HG02763 (cell line): ENCODE results near the gene ST8SIA3.

ENCODE experiments used
- ATAC-seq: cut with Tn5 transposase; IDR thresholded peaks from one replicate; pipeline ENCODE4 v1.9.1; 2021; ENCODE audit warnings: mild to moderate bottlenecking, moderate library complexity; ENCODE audit not compliant: unreplicated experiment

Gene ST8SIA3, protein sequence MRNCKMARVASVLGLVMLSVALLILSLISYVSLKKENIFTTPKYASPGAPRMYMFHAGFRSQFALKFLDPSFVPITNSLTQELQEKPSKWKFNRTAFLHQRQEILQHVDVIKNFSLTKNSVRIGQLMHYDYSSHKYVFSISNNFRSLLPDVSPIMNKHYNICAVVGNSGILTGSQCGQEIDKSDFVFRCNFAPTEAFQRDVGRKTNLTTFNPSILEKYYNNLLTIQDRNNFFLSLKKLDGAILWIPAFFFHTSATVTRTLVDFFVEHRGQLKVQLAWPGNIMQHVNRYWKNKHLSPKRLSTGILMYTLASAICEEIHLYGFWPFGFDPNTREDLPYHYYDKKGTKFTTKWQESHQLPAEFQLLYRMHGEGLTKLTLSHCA

GRCh38 chr18:57352271-57352701 is at the start of gene ST8SIA3:
ST8SIA3 (plus strand) TSS chr18:57352557; CDS start chr18:57352847, 290 bp downstream.
- ATAC-seq, result no peak

GRCh38 chr18:57311472-57311871 is 40.9 kb upstream of the ST8SIA3 start:
- ATAC-seq, result no peak

DNA sequence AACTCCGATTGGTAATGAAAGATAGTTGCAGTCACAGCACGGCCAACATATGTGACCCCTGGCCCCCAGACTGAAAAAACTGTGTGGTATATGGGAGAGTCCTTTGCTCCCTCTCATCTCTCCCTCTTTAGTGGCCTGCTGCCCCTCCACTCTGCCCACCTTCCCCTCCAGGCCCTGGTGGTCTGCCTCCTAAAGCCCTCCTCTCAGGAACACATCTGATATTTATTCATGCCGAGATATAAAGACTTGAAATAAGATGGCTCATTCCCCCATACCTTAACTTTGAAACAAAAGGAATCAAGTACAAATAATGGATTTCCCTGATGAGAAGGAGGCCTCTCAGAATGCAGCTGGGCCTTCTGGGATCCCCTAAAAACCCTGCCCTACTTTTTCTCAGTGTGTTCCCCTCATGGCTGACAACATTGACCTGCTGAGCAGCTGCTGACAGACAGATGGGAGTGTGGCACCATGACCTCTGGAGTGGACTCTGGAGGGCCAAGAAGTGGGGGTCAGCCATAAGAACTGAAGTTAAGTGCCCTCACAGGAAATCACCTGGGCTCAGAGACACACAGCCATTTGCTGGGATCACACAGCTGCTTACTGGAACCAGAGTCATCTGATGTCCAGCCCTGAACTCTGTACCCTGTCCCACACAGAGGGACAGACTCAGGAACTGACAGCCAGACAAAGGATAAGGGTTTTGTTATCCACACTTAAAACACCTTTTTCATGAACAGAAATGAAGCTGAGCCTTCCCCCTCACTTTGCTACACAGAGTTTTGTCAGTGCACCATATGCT is 39.8 kb upstream of the ST8SIA3 start:
- ATAC-seq, result no peak

GRCh38 chr18:57320603-57321002 is 31.8 kb upstream of the ST8SIA3 start:
- no peak for ATAC-seq

- no peak for ATAC-seq
These were observed 26.7 kb upstream of the ST8SIA3 start for GRCh38 chr18:57325491-57326166.

- ATAC-seq, result no peak
These were observed 25.5 kb upstream of the ST8SIA3 start for GRCh38 chr18:57326718-57327323.

GRCh38 chr18:57328665-57329064 is 23.7 kb upstream of the ST8SIA3 start:
- no peak for ATAC-seq

GRCh38 chr18:57329856-57330255 is 22.5 kb upstream of the ST8SIA3 start:
- ATAC-seq, result no peak

GRCh38 chr18:57331718-57332117 is 20.6 kb upstream of the ST8SIA3 start:
- ATAC-seq, result no peak

GRCh38 chr18:57333940-57334339 is 18.4 kb upstream of the ST8SIA3 start:
- ATAC-seq, result no peak

GRCh38 chr18:57334383-57334782 is 18.0 kb upstream of the ST8SIA3 start:
- ATAC-seq, result no peak

- ATAC-seq, result no peak
These were observed 16.0 kb upstream of the ST8SIA3 start for GRCh38 chr18:57336343-57336742.

DNA sequence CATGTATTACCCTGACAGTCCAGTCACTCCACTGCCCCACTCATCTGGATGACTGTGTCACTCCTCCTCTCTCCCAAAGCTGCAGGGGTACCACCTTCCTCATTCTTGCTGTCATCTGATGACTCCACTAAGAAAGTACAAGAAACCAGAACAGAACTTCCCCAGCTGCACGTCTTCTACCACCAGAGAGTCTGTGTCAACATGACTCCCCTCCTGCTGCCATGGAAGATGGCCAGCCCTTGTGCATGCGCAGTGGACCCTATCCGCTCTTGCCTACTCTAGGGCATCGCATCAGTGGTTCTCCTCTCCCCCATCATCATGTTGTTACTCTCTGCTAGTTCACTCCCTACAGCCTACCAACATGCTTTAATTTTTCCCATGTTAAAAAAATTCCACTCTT is 14.5 kb upstream of the ST8SIA3 start:
- no peak for ATAC-seq

GRCh38 chr18:57343833-57344232 is 8.5 kb upstream of the ST8SIA3 start:
- no peak for ATAC-seq

DNA sequence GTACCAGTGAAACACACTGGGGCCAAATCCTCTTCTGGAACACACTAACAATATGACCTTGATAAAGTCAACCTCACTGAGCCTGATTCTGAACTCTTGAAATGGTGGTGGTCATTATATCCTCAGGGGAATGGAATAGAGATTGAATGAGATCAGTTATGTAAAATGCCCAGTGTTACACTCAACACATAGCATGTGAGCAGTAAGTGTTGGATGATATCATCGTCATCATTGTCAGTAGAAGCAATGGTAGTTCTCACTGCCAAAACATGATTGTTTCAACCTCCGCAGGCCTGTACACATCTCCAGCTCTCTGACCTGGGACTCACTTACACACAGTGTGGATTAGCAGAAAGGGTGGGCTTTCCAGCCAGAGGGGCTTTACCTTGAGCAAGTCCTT is 5.5 kb upstream of the ST8SIA3 start:
- no peak for ATAC-seq

DNA sequence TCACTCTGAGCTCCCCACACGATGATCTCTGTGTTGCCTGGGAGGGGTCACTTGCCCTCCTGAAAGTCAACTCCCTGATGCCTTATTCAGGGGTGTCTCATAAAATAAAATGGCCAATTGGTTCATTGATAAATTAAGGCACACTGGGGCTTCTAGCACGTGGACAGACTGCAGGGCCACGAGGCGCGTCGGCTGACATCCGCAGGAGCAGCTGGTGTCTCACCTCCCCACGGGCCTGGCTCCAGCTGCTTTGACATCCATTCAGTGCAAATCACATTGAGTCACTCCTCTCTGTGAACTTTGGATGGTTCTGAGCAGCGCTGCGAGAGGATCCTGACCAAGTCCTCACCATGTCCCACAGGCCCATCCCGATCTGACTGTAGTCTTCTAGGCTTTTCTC is 4.6 kb upstream of the ST8SIA3 start:
- ATAC-seq, result no peak

DNA sequence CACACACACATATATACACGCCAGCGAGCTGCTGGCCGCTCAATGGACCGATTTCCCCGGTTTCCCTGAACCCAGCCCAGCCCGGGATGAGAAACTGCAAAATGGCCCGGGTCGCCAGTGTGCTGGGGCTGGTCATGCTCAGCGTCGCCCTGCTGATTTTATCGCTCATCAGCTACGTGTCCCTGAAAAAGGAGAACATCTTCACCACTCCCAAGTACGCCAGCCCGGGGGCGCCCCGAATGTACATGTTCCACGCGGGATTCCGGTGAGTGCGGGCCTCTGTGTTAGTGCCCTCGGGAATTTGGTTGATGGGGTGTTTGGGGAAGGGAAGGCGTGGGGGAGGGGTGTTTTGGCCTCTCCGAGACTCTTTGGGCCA is 392 bp downstream of the ST8SIA3 start:
- ATAC-seq, result no peak

GRCh38 chr18:57353137-57353939 is 981 bp downstream of the ST8SIA3 start:
- no peak for ATAC-seq

GRCh38 chr18:57353940-57354461 is 1.6 kb downstream of the ST8SIA3 start:
- no peak for ATAC-seq

DNA sequence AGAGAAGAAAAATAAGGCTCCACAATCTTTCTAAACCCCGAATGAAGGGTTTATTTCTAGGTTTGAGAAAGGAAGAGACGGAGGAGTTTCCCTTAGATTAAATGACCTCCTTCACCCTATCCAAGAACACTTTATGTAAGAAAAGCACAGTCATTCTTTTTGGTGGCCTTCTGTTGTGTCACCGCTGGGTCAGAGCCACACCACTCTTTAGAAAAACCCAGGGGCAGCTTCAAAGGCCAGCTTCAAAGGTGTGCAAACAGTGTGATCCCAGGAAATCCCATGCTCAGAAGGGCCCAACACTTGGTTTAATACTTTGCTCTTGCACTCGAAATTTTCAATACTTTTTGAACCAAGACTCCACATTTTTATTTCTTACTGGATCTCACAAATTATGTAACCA is 7.1 kb downstream of the ST8SIA3 start:
- no peak for ATAC-seq
